PFSK-1 (cell line): ENCODE measurements around the gene ARHGAP18.

ENCODE experiments used
- POLR2AphosphoS5 ChIP-seq: IDR thresholded peaks from 2 replicates; pipeline ENCODE4 v1.6.1; 2012; ENCODE audit warnings: low read depth, mild to moderate bottlenecking, control low read depth, low read length, moderate library complexity
- TAF1 ChIP-seq: IDR thresholded peaks from 2 replicates; pipeline ENCODE4 v1.6.1; 2012; ENCODE audit warnings: low read length, control low read depth, borderline replicate concordance; ENCODE audit not compliant: insufficient read depth
- TF ChIP-seq, protein P1 (sequence below), 2 experiments: IDR thresholded peaks; 2 replicates each; pipeline versions ENCODE4 v1.6.1 to v1.8.0; 2011 to 2012; ENCODE audit warnings: low read depth in 2 of 2, low read length in 2 of 2, control low read depth in 1 of 2, inconsistent platforms in 1 of 2, mild to moderate bottlenecking in 1 of 2, moderate library complexity in 1 of 2; ENCODE audit not compliant: insufficient read depth in 1 of 2

DNA sequence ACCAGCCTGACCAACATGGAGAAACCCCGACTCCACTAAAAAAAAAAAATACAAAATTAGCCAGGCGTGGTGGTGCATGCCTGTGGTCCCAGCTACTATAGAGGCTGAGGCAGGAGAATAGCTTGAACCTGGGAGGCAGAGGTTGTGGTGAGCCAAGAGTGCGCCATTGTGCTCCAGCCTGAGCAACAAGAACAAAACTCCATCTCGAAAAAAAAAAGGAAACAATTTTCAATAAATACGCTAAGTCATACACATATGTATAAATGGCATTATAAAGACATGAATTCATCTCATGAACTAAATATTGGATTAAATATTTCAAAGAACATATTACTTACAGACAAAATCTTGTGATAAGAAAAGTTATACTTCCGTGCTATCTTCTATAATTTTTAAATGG lies 2.9 kb downstream of the ARHGAP18 start:
- TF ChIP-seq, protein P1, sequence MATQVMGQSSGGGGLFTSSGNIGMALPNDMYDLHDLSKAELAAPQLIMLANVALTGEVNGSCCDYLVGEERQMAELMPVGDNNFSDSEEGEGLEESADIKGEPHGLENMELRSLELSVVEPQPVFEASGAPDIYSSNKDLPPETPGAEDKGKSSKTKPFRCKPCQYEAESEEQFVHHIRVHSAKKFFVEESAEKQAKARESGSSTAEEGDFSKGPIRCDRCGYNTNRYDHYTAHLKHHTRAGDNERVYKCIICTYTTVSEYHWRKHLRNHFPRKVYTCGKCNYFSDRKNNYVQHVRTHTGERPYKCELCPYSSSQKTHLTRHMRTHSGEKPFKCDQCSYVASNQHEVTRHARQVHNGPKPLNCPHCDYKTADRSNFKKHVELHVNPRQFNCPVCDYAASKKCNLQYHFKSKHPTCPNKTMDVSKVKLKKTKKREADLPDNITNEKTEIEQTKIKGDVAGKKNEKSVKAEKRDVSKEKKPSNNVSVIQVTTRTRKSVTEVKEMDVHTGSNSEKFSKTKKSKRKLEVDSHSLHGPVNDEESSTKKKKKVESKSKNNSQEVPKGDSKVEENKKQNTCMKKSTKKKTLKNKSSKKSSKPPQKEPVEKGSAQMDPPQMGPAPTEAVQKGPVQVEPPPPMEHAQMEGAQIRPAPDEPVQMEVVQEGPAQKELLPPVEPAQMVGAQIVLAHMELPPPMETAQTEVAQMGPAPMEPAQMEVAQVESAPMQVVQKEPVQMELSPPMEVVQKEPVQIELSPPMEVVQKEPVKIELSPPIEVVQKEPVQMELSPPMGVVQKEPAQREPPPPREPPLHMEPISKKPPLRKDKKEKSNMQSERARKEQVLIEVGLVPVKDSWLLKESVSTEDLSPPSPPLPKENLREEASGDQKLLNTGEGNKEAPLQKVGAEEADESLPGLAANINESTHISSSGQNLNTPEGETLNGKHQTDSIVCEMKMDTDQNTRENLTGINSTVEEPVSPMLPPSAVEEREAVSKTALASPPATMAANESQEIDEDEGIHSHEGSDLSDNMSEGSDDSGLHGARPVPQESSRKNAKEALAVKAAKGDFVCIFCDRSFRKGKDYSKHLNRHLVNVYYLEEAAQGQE (IDR thresholded peaks at IDR 0.05; ENCODE audit: insufficient read depth in 1 of 2, low read depth in 2 of 2, low read length in 2 of 2): no peak
- no peak for TF ChIP-seq TAF1
- TF ChIP-seq POLR2AphosphoS5: no peak
